ENCODE measurements around the gene UST. TPM values are rescaled to one million over a fixed set of nuclear protein-coding genes. Genes with fewer than 3 reads are reported as not detected.

Gene UST
- total and polyA plus RNA-seq, 9 of the 15 experiments (the other 6 are each of a cell fraction or from before 2014, with no cell fraction given), result 0.04 to 0.10 TPM; not detected in 7

GRCh38 chr6:148819852-148820251 lies 73.0 kb downstream of the UST start:
- Histone ChIP-seq H2AFZ (ENCODE audit: low read depth, low read length) (no peak overlapping the region), H3K79me2 (ENCODE audit: control insufficient read depth, insufficient read depth, low read length) (no peaks in the 10 kb centered on the region), H3K4me3 (no peak overlapping the region), H3K27me3 (ENCODE audit: control insufficient read depth in 2 of 2, insufficient read depth in 2 of 2, low read length in 2 of 2) (no peaks in the 10 kb centered on the region), H3K36me3 (ENCODE audit: control insufficient read depth, insufficient read depth, low read length) (no peaks in the 10 kb centered on the region), H3K9me1 (ENCODE audit: control insufficient read depth, insufficient read depth, low read length) (no peaks in the 10 kb centered on the region), H3K9ac (ENCODE audit: insufficient read depth in 1 of 2, low read depth in 2 of 2, low read length in 2 of 2) (no peak overlapping the region), H3K9me3 (replicated peaks; ENCODE audit: control insufficient read depth, insufficient read depth, low read depth, low read length) (0 out of 2 replicates have a peak, but pooled peaks cover 2% of the 10 kb centered on the region), H3K4me1 (replicated peaks in 1 of 2; ENCODE audit: control insufficient read depth in 2 of 2, insufficient read depth in 2 of 2, low read length in 2 of 2) (no peaks in the 10 kb centered on the region), H3K4me2 (ENCODE audit: insufficient read depth, low read length) (no peak overlapping the region), H4K20me1 (replicated peaks; ENCODE audit: control insufficient read depth, insufficient read depth, low read length) (no peaks in the 10 kb centered on the region), H3K27ac (ENCODE audit: extremely low read depth, low read depth, low read length) (no peak overlapping the region)
- CTCF ChIA-PET (ENCODE audit: low intra/inter-chr PET ratio), result no interaction called here
- 0% methylated on average over 6 of the region's 6 CpGs for WGBS (ENCODE audit: insufficient coverage, low coverage, missing lambda C conversion rate)
- no TSS peak for BruUV-seq (replicated peaks)
- no peak for ATAC-seq
- in situ Hi-C loops (cut with MboI), result no loop called here
- DNase-seq (ENCODE audit: extremely low read depth in 1 of 4, low spot score in 3 of 4), result no peak
- TF ChIP-seq EP400 (IDR thresholded peaks at IDR 0.05) (no peak), MBD1 (CRISPR knock-in tag; IDR thresholded peaks at IDR 0.05) (no peak), ELF1 (tag; IDR thresholded peaks at IDR 0.05) (no peak), MCM3 (IDR thresholded peaks at IDR 0.05) (no peak), NEUROD1 (IDR thresholded peaks at IDR 0.05; ENCODE audit: borderline replicate concordance, low read depth, low read length, partially characterized antibody) (no peak), IFI16 (CRISPR knock-in tag; IDR thresholded peaks at IDR 0.05) (no peak)
- intact Hi-C loops (cut with micrococcal nuclease), result no loop called here
- no peak for FAIRE-seq
- POLR2A ChIA-PET, result no interaction called here
